ENCODE data around the gene TBC1D1.

The TBC1D1 gene

DNA sequence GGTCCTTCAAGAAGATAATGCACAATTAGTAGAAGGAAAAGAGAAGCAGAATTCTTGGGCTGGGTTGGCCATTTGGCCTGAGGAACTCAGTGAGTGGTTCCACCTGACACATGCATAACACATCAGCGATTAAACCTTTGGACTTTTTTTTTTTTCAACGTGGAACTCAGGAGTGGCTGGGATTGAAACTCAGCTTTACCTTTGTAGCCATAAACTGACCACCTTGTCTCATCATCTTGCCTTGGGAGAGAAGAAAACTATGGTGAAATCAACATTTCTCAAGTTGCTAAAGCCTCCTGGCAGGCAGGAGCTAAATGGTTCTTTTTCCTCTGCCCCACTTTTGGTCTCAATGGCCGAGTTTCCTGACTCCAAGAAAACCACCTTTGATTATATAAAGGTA, 85.6 kb downstream of the TBC1D1 start (continued):
- TF ChIP-seq, protein P1, sequence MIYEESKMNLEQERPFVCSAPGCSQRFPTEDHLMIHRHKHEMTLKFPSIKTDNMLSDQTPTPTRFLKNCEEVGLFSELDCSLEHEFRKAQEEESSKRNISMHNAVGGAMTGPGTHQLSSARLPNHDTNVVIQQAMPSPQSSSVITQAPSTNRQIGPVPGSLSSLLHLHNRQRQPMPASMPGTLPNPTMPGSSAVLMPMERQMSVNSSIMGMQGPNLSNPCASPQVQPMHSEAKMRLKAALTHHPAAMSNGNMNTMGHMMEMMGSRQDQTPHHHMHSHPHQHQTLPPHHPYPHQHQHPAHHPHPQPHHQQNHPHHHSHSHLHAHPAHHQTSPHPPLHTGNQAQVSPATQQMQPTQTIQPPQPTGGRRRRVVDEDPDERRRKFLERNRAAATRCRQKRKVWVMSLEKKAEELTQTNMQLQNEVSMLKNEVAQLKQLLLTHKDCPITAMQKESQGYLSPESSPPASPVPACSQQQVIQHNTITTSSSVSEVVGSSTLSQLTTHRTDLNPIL (CRISPR knock-in tag; IDR thresholded peaks at IDR 0.05; ENCODE audit: low read depth), result no peak

DNA sequence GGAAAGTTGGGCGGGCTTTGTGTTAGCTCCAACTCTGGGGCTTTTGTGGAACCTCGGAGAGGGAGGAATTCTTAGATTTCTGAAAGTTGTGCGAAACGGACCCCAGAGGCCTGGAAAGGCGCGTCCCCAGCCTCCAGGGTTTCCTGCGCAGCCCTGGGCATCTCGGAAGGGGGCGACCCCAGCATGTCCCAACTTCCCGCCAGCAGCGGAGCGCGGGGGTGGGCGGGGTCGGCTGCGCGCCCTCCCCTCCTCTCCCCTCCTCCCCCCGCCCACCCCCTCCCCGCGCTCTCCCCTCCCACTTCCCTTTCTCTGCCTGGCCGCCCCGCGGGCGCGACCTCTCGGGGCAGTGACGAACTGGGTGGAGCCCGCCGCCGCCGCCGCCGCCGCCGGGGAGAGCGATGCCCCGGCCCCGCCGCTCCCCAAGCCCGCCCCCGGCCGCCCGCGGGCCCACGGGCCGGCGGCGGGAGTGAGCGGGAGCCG, 86.1 kb downstream of the TBC1D1 start:
- peak; percentile 80 for ATAC-seq
- TF ChIP-seq, protein P2, sequence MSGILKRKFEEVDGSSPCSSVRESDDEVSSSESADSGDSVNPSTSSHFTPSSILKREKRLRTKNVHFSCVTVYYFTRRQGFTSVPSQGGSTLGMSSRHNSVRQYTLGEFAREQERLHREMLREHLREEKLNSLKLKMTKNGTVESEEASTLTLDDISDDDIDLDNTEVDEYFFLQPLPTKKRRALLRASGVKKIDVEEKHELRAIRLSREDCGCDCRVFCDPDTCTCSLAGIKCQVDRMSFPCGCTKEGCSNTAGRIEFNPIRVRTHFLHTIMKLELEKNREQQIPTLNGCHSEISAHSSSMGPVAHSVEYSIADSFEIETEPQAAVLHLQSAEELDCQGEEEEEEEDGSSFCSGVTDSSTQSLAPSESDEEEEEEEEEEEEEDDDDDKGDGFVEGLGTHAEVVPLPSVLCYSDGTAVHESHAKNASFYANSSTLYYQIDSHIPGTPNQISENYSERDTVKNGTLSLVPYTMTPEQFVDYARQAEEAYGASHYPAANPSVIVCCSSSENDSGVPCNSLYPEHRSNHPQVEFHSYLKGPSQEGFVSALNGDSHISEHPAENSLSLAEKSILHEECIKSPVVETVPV (CRISPR knock-in tag; IDR thresholded peaks at IDR 0.05), result no peak
- TF ChIP-seq, protein P3, sequence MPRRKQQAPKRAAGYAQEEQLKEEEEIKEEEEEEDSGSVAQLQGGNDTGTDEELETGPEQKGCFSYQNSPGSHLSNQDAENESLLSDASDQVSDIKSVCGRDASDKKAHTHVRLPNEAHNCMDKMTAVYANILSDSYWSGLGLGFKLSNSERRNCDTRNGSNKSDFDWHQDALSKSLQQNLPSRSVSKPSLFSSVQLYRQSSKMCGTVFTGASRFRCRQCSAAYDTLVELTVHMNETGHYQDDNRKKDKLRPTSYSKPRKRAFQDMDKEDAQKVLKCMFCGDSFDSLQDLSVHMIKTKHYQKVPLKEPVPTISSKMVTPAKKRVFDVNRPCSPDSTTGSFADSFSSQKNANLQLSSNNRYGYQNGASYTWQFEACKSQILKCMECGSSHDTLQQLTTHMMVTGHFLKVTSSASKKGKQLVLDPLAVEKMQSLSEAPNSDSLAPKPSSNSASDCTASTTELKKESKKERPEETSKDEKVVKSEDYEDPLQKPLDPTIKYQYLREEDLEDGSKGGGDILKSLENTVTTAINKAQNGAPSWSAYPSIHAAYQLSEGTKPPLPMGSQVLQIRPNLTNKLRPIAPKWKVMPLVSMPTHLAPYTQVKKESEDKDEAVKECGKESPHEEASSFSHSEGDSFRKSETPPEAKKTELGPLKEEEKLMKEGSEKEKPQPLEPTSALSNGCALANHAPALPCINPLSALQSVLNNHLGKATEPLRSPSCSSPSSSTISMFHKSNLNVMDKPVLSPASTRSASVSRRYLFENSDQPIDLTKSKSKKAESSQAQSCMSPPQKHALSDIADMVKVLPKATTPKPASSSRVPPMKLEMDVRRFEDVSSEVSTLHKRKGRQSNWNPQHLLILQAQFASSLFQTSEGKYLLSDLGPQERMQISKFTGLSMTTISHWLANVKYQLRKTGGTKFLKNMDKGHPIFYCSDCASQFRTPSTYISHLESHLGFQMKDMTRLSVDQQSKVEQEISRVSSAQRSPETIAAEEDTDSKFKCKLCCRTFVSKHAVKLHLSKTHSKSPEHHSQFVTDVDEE (CRISPR knock-in tag; IDR thresholded peaks at IDR 0.05), result no peak
- TF ChIP-seq ZNF8 (CRISPR knock-in tag; IDR thresholded peaks at IDR 0.05) (no peak), ZC3H10 (CRISPR knock-in tag; IDR thresholded peaks at IDR 0.05) (no peak), GLIS3 (CRISPR knock-in tag; IDR thresholded peaks at IDR 0.05) (no peak), ISL1 (CRISPR knock-in tag; IDR thresholded peaks at IDR 0.05) (no peak)
- TF ChIP-seq, protein P4, sequence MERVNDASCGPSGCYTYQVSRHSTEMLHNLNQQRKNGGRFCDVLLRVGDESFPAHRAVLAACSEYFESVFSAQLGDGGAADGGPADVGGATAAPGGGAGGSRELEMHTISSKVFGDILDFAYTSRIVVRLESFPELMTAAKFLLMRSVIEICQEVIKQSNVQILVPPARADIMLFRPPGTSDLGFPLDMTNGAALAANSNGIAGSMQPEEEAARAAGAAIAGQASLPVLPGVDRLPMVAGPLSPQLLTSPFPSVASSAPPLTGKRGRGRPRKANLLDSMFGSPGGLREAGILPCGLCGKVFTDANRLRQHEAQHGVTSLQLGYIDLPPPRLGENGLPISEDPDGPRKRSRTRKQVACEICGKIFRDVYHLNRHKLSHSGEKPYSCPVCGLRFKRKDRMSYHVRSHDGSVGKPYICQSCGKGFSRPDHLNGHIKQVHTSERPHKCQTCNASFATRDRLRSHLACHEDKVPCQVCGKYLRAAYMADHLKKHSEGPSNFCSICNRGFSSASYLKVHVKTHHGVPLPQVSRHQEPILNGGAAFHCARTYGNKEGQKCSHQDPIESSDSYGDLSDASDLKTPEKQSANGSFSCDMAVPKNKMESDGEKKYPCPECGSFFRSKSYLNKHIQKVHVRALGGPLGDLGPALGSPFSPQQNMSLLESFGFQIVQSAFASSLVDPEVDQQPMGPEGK (CRISPR knock-in tag; IDR thresholded peaks at IDR 0.05; ENCODE audit: borderline replicate concordance), result no peak
- TF ChIP-seq, protein P1 (CRISPR knock-in tag; IDR thresholded peaks at IDR 0.05; ENCODE audit: low read depth), result no peak

DNA sequence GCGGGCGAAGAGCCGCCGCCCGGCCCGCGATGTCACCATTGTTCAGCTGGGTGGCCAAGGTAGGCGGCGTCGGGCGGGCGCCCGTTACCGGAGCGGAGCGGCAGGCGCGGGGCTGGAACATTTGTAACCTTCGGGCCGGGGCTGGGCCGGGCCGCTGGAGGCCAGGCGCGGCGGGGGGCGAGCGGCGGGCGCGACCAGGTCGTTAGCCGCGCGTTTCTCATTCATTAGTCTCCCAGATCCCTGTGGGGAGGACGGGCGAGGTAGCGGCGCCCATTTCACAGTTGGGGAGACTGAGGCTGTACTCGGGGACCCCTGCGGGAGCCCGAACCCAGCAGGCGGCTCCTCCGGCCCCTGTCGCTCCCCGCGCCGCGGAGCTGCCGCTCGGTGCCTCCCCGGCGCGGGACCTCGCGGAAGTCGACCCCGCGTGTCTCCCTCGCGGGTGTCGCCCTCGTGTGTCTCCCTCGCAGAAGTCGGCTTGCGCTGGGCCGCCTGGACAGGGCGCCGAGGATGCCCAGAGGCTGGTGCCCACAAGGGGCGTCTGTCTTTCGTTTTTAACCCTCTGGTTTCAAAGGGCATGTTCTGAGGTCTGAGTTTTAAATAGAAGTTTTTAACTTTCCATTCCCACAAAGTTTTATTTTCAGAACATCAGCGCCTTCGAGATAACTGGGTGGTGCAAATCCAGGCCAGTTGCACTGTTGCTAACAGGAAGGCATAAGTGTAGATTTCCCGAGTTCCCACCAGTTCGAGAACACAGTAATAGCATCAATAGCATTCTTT, 86.8 kb downstream of the TBC1D1 start:
- TF ChIP-seq RARB (CRISPR knock-in tag; IDR thresholded peaks at IDR 0.05) (no peak), OSR1 (CRISPR knock-in tag; IDR thresholded peaks at IDR 0.05) (no peak), TOX (CRISPR knock-in tag; IDR thresholded peaks at IDR 0.05; ENCODE audit: borderline replicate concordance) (no peak), ZNF70 (CRISPR knock-in tag; IDR thresholded peaks at IDR 0.05) (no peak), TCF4 (CRISPR knock-in tag; IDR thresholded peaks at IDR 0.05; ENCODE audit: borderline replicate concordance) (no peak)
- TF ChIP-seq, protein P2 (CRISPR knock-in tag; IDR thresholded peaks at IDR 0.05), result no peak
- peak; percentile 87 for ATAC-seq

DNA sequence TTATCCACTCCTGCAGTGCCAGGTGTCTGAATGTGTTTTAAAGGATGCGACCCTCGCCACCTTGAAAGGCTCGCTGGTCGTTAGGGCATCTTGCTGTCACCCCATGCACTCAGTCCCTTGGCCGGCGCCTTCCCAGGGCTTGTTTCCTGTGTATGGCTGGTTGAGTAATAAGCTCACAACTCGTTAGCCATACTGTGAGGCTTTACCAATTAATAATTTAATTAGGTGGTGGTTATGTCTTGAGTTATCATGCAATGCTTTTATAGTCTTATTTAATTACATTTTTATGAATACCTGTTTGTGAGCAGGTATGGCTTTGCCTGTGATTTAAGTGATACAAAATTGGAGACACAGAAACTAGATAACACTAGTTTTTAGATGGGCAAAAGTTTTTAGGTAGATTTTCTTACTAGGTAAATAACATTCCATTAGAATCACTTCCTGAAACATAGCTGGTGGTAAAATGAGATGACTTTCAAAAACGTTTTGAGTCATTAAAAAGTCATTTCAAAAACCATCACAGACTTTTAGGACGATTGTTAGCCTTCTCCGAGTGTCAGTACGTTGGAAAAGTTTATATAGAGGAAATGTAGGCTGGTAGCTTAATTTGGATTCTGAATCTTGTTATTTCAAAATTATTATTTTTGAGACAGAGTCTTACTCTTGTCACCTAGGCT, 87.5 kb downstream of the TBC1D1 start:
- ATAC-seq, result peak; percentile 4; the same call in 1 of the 3 replicates
- TF ChIP-seq TCF4 (CRISPR knock-in tag; IDR thresholded peaks at IDR 0.05; ENCODE audit: borderline replicate concordance) (no peak), RARB (CRISPR knock-in tag; IDR thresholded peaks at IDR 0.05) (no peak), ESRRG (CRISPR knock-in tag; IDR thresholded peaks at IDR 0.05) (no peak), SNAI2 (CRISPR knock-in tag; IDR thresholded peaks at IDR 0.05) (no peak), ISL1 (CRISPR knock-in tag; IDR thresholded peaks at IDR 0.05) (no peak), ZNF70 (CRISPR knock-in tag; IDR thresholded peaks at IDR 0.05) (no peak), CSDC2 (CRISPR knock-in tag; IDR thresholded peaks at IDR 0.05) (no peak), BACH2 (CRISPR knock-in tag; IDR thresholded peaks at IDR 0.05; ENCODE audit: borderline replicate concordance) (no peak)
- TF ChIP-seq, protein P5, sequence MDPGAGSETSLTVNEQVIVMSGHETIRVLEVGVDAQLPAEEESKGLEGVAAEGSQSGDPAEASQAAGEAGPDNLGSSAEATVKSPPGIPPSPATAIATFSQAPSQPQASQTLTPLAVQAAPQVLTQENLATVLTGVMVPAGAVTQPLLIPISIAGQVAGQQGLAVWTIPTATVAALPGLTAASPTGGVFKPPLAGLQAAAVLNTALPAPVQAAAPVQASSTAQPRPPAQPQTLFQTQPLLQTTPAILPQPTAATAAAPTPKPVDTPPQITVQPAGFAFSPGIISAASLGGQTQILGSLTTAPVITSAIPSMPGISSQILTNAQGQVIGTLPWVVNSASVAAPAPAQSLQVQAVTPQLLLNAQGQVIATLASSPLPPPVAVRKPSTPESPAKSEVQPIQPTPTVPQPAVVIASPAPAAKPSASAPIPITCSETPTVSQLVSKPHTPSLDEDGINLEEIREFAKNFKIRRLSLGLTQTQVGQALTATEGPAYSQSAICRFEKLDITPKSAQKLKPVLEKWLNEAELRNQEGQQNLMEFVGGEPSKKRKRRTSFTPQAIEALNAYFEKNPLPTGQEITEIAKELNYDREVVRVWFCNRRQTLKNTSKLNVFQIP (CRISPR knock-in tag; IDR thresholded peaks at IDR 0.05; ENCODE audit: borderline replicate concordance, low read depth), result no peak
- TF ChIP-seq, protein P3 (CRISPR knock-in tag; IDR thresholded peaks at IDR 0.05), result no peak
